GM12878 (cell line): ENCODE results near the gene VTI1A. TPM values are rescaled to one million over a fixed set of nuclear protein-coding genes. Genes with fewer than 3 reads are reported as not detected.

Experiments used
- ATAC-seq: fragments of 200-7000 bp; cut with Tn5 transposase; 3 replicates; pipeline ENCODE4 v1.9.1; 2020; ENCODE audit warnings: mild to moderate bottlenecking, moderate library complexity
- BruUV-seq: library from RNA; stranded (reverse); fragments of 400-500 nt; replicated peaks from 2 replicates; lab custom pipeline; 2021; lab: Mats Ljungman, UMichigan
- CTCF ChIA-PET: fragments of 300-600 bp; sonication (Branson Sonifier 250); formaldehyde crosslinking; extraction: SDS; loops from one replicate; lab custom pipeline; 2021; ENCODE audit warnings: inconsistent platforms; lab: Yijun Ruan, JAX
- POLR2A ChIA-PET: fragments of 350-600 bp; formaldehyde crosslinking; extraction: SDS; loops from one replicate; lab custom pipeline; 2021; ENCODE audit warnings: inconsistent platforms; lab: Charles Lee
- RAD21 ChIA-PET: fragments of 300-600 bp; sonication (Branson Sonifier 250); formaldehyde crosslinking; loops from one replicate; lab custom pipeline; 2023; ENCODE audit warnings: antibody characterized with exemption; ENCODE audit not compliant: unreplicated experiment; lab: Charles Lee
- SMC1A ChIA-PET: fragments of 300-600 bp; sonication (Branson Sonifier 250); formaldehyde crosslinking; loops from one replicate; lab custom pipeline; 2023; ENCODE audit not compliant: unreplicated experiment, uncharacterized antibody; lab: Charles Lee
- DNase-seq: peaks from one replicate; pipeline ENCODE4 v3.0.0-alpha.2; 2011; ENCODE audit warnings: low read depth, low spot score
- FAIRE-seq: peaks from 3 replicates; lab custom pipeline; 2011; peaks lifted over from hg19 to GRCh38; lab: Jason Lieb, UNC
- H2AFZ ChIP-seq: 2 replicates; pipeline ENCODE4 v1.6.0; 2011; ENCODE audit warnings: low read depth, low read length, control low read depth; ENCODE audit not compliant: control insufficient read depth
- H3K27ac ChIP-seq: 2 replicates; pipeline ENCODE4 v1.5.1; 2011; ENCODE audit warnings: control low read depth; ENCODE audit not compliant: control insufficient read depth, insufficient read depth
- H3K27me3 ChIP-seq, 2 experiments: replicated peaks in 1 of 2; 2 replicates each; pipeline versions ENCODE4 v1.6.0 to v1.6.1; 2011; ENCODE audit warnings: low read length in 1 of 2; ENCODE audit not compliant: control insufficient read depth in 2 of 2, insufficient read depth in 2 of 2
- H3K36me3 ChIP-seq, 2 experiments: 2 replicates each; pipeline ENCODE4 v1.5.1; 2011; ENCODE audit warnings: low read length in 1 of 2; ENCODE audit not compliant: control insufficient read depth in 2 of 2, insufficient read depth in 2 of 2
- H3K4me1 ChIP-seq: 2 replicates; pipeline ENCODE4 v1.6.1; 2011; ENCODE audit warnings: mild to moderate bottlenecking, low read length, moderate library complexity, mixed read lengths; ENCODE audit not compliant: control insufficient read depth, insufficient read depth
- H3K4me2 ChIP-seq: 2 replicates; pipeline ENCODE4 v1.6.0; 2011; ENCODE audit warnings: control low read depth; ENCODE audit not compliant: control insufficient read depth, insufficient read depth
- H3K4me3 ChIP-seq: fragments of 200-600 bp; sonication (generic); 2 replicates; pipeline ENCODE4 v1.5.1; 2016
- H3K79me2 ChIP-seq: 2 replicates; pipeline ENCODE4 v1.6.0; 2011; ENCODE audit warnings: low read length; ENCODE audit not compliant: control insufficient read depth, insufficient read depth
- H3K9ac ChIP-seq: 2 replicates; pipeline ENCODE4 v1.8.0; 2011; ENCODE audit warnings: low read length, control low read depth, mixed read lengths; ENCODE audit not compliant: control insufficient read depth, insufficient read depth
- H3K9me3 ChIP-seq: replicated peaks from 3 replicates; pipeline ENCODE4 v1.5.1; 2011; ENCODE audit warnings: mild to moderate bottlenecking, low read length; ENCODE audit not compliant: control insufficient read depth, insufficient read depth
- H4K20me1 ChIP-seq: 2 replicates; pipeline ENCODE4 v1.6.0; 2011; ENCODE audit not compliant: control insufficient read depth, insufficient read depth
- BACH1 ChIP-seq: fragments of 450-650 bp; IDR thresholded peaks from 2 replicates; pipeline ENCODE4 v1.6.1; 2017; ENCODE audit warnings: mild to moderate bottlenecking, borderline replicate concordance
- CTCF ChIP-seq, 3 experiments: IDR thresholded peaks in 2 of 3; conservative IDR thresholded peaks in 1 of 3; 2 replicates each; pipeline ENCODE4 v1.5.1; 2011; ENCODE audit warnings: low read depth in 3 of 3, low read length in 3 of 3, mild to moderate bottlenecking in 3 of 3, control low read depth in 2 of 3, moderate library complexity in 2 of 3, inconsistent platforms in 1 of 3, mixed read lengths in 1 of 3; ENCODE audit not compliant: control insufficient read depth in 2 of 3, insufficient read depth in 1 of 3; ENCODE audit errors: extremely low read depth in 1 of 3
- E2F8 ChIP-seq: fragments of 450-650 bp; IDR thresholded peaks from 2 replicates; pipeline ENCODE4 v1.6.1; 2018; ENCODE audit warnings: mild to moderate bottlenecking, low read depth, moderate library complexity; ENCODE audit not compliant: partially characterized antibody
- EP300 ChIP-seq, 2 experiments: fragments of 150-350 bp in 1 of 2; IDR thresholded peaks; 2 replicates each; pipeline ENCODE4 v1.6.1; 2011 to 2012; ENCODE audit warnings: low read depth in 2 of 2, low read length in 2 of 2, borderline replicate concordance in 1 of 2, improper control_type of control experiment in 1 of 2, inconsistent platforms in 1 of 2; ENCODE audit not compliant: control insufficient read depth in 1 of 2
- HDAC2 ChIP-seq: fragments of 200-600 bp; sonication (generic); IDR thresholded peaks from 2 replicates; pipeline ENCODE4 v1.6.1; 2017
- IRF5 ChIP-seq: fragments of 450-650 bp; IDR thresholded peaks from 2 replicates; pipeline ENCODE4 v1.6.1; 2017; ENCODE audit warnings: borderline replicate concordance
- MXI1 ChIP-seq: fragments of 150-350 bp; IDR thresholded peaks from 2 replicates; pipeline ENCODE4 v1.6.1; 2011; ENCODE audit warnings: low read depth, mild to moderate bottlenecking, inconsistent platforms, low read length, improper control_type of control experiment
- NR2C1 ChIP-seq: fragments of 450-650 bp; IDR thresholded peaks from 2 replicates; pipeline ENCODE4 v1.6.1; 2017; ENCODE audit warnings: antibody characterized with exemption, mild to moderate bottlenecking, moderate library complexity
- SIN3A ChIP-seq: IDR thresholded peaks from 2 replicates; pipeline ENCODE4 v1.6.1; 2012; ENCODE audit warnings: low read depth, low read length, improper control_type of control experiment
- SMARCA5 ChIP-seq: fragments of 450-650 bp; IDR thresholded peaks from 2 replicates; pipeline ENCODE4 v1.6.1; 2017; ENCODE audit warnings: mild to moderate bottlenecking
- SUZ12 ChIP-seq: fragments of 200-600 bp; sonication (generic); IDR thresholded peaks from one replicate; pipeline ENCODE4 v1.6.1; 2018; ENCODE audit warnings: antibody characterized with exemption, mild to moderate bottlenecking; ENCODE audit not compliant: unreplicated experiment
- ZBTB33 ChIP-seq: fragments of 450-650 bp; IDR thresholded peaks from 2 replicates; pipeline ENCODE4 v1.6.1; 2017; ENCODE audit warnings: mild to moderate bottlenecking
- ZNF207 ChIP-seq: fragments of 450-650 bp; IDR thresholded peaks from 2 replicates; pipeline ENCODE4 v1.6.1; 2014; ENCODE audit warnings: antibody characterized with exemption, mild to moderate bottlenecking, borderline replicate concordance
- ZNF622 ChIP-seq: fragments of 450-650 bp; IDR thresholded peaks from 2 replicates; pipeline ENCODE4 v1.6.1; 2017; ENCODE audit warnings: mild to moderate bottlenecking, inconsistent platforms
- WGBS: methylation state at CpG from one replicate; pipeline ENCODE4 v1.1.6; 2016; ENCODE audit warnings: low lambda C conversion rate; ENCODE audit not compliant: insufficient replicate concordance, insufficient coverage; ENCODE audit errors: missing lambda C conversion rate; 5-methylcytosine and 5-hydroxymethylcytosine counted together
- in situ Hi-C: fragments of 300-500 bp; cut with MboI; formaldehyde crosslinking; loops from 9 replicates; pipeline ENCODE4 v1.14.3; 2018; ENCODE audit warnings: mixed read lengths
- intact Hi-C: fragments of 100-400 bp; cut with micrococcal nuclease; formaldehyde crosslinking; loops from one replicate; pipeline ENCODE4 v1.14.2; 2022; ENCODE audit not compliant: unreplicated experiment
- polyA plus RNA-seq, 11 experiments: library from polyadenylated mRNA; depleted of rRNA in 4 of 11; unstranded in 6 of 11; stranded (reverse) in 5 of 11; fragments of >200 nt; fragmentation: Nextera tagmentation in 4 of 11; fragmentation: Illumina TruSeq in 1 of 11; extraction: Ambion mirVana in 4 of 11; extraction: Trizol in 1 of 11; gene quantifications; 1 replicate in 1 of 11; 2 replicates in 10 of 11; pipeline versions ENCODE4 v1.2.1 to v1.2.3, GENCODE V29; 2011 to 2016; ENCODE audit warnings: inconsistent platforms in 2 of 11, missing spikeins in 2 of 11, low read depth in 1 of 11
- total RNA-seq, 4 experiments: library from RNA; depleted of rRNA in 3 of 4; stranded (reverse); fragments of >200 nt in 3 of 4; fragmentation: Illumina TruSeq in 1 of 4; extraction: Trizol in 1 of 4; gene quantifications; 2 replicates each; pipeline versions ENCODE4 v1.2.1 to v1.2.3, GENCODE V29; 2013 to 2021

Gene VTI1A
- total and polyA plus RNA-seq, 10 of the 15 experiments (the other 5 are each of a cell fraction or from before 2014, with no cell fraction given): 12.4 to 43.2 (median 27.5) TPM

GRCh38 chr10:112858986-112859651 is 412.1 kb downstream of the VTI1A start (continued):
- TF ChIP-seq ZBTB33: no peak

GRCh38 chr10:112859793-112860192 is 412.8 kb downstream of the VTI1A start:
- H3K27ac ChIP-seq: no peak overlapping the region
- H3K4me2 ChIP-seq: no peak overlapping the region
- H4K20me1 ChIP-seq: no peaks in the 10 kb centered on the region
- ChIA-PET SMC1A (no interaction called here), RAD21 (no interaction called here), POLR2A (no interaction called here), CTCF (no interaction called here)
- FAIRE-seq (no peak), DNase-seq (no peak), ATAC-seq (no peak)
- no peaks in the 10 kb centered on the region for H3K4me1 ChIP-seq
- BruUV-seq: no TSS peak
- no peak overlapping the region for H2AFZ ChIP-seq
- no peaks in the 10 kb centered on the region for H3K79me2 ChIP-seq
- peaks cover 2% of the 10 kb centered on the region; the same call in 2 of the 3 replicates for H3K9me3 ChIP-seq
- H3K27me3 ChIP-seq: no peaks in the 10 kb centered on the region
- no peak overlapping the region for H3K9ac ChIP-seq
- in situ Hi-C loops (no loop called here), intact Hi-C loops (no loop called here)
- WGBS: 52% methylated on average over 4 of the region's 4 CpGs
- H3K4me3 ChIP-seq: no peak overlapping the region
- H3K36me3 ChIP-seq: no peaks in the 10 kb centered on the region
- TF ChIP-seq ZNF207: no peak
- TF ChIP-seq IRF5: no peak
- TF ChIP-seq SUZ12: no peak
- no peak for TF ChIP-seq BACH1
- no peak for TF ChIP-seq HDAC2
- TF ChIP-seq SIN3A: no peak
- TF ChIP-seq SMARCA5: no peak
- no peak for TF ChIP-seq EP300 (IDR thresholded peaks at IDR 0.05; ENCODE audit: borderline replicate concordance in 1 of 2, control insufficient read depth in 1 of 2, low read depth in 2 of 2, low read length in 2 of 2)
- no peak for TF ChIP-seq MXI1
- TF ChIP-seq NR2C1: no peak
- TF ChIP-seq CTCF (IDR thresholded peaks at IDR 0.05 in 2 of 3, conservative IDR thresholded peaks at IDR 0.05 in 1 of 3; ENCODE audit: control insufficient read depth in 2 of 3, extremely low read depth in 1 of 3, insufficient read depth in 1 of 3, low read depth in 3 of 3, low read length in 3 of 3): no peak
- no peak for TF ChIP-seq E2F8
- no peak for TF ChIP-seq ZNF622
